ENCODE results near the gene NUDT19.
"Not testable (repeated sequence)": the region's sequence is repeated elsewhere in the genome, so short reads cannot be mapped to it uniquely, and the experiment has no call there.

NUDT19 gene

GRCh38 chr19:32674153-32674930, 17.3 kb upstream of the NUDT19 start:
- DNase-seq: peak in 1 of 42 donors; percentile 18
- intact Hi-C loops (cut with DNase I): no loop called here

DNA sequence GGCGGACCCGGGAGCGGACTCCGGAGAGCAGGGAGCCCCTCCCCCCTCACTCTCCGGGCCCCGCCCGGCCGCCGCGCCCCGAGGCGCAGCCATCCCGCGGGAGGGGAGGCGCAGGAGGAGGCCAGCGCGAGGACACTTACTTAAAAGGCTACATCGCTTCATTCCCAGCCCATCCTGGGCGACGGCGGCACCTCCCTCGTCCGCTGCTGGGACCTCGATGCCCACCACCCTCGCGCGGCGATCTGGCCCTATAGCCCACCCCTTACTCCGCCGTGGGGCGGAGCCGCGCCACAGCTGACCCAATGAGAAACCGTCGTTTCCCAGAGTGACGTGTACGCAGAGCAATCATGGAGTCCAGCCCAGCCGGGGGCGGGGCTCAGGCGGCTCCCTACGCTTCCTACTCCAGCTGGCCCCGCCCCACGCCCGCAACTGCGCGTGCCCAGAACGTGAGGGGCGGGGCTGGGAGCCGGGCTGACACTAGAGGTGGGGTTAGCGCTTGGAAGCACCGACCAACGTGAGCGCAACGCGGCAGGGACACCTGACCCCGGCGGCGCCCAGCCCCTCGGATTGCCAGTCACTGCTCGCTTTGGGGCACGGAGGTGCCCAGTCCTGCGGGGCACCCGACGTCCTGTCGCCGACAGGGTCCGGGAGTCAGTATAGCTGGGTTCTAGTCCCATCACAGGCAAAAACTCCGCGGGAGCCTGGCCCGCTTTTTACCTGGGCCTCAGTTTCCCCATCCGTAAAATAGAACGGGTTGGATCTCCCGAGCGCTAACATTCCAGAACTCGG, 16.5 kb upstream of the NUDT19 start, which contains the start of gene ANKRD27:
Gene ANKRD27 (minus strand): TSS at position 250 of the 789 bp plus-strand sequence. CDS start 16,165 bp downstream, outside the sequence.
- DNase-seq: peak; percentile 95 to 99 (median 98)
- intact Hi-C loops (cut with DNase I): no loop called here

DNA sequence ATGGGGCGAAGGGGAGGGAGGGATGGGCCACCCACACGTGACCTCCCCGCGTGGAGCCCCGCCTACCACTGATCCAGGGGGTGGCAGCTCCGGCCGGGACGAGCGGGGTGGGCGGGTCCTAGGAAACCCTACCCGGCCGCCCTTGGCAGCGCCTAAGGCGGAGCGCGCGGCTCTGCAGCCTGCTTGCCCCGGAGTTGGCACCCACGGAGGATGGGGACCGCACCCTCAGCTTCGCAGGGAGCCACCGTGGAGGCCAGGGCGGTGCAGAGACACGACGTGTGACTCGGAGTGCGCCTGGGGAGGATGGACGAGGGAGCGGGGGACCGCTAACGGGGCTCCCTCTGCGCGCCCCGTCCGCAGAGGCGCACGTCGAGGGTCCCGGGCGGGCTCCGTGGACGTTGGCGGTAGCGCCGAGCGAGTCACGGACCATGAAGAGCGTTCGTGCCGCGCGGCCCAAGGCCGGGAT, 15.9 kb upstream of the NUDT19 start, which contains the start of gene RGS9BP:
Gene RGS9BP (plus strand): TSS at position 129 of the 466 bp plus-strand sequence. CDS start 416 bp downstream, outside the sequence.
- peak; percentile 57 to 91 (median 79) for DNase-seq
- intact Hi-C loops (cut with DNase I): no loop called here

DNA sequence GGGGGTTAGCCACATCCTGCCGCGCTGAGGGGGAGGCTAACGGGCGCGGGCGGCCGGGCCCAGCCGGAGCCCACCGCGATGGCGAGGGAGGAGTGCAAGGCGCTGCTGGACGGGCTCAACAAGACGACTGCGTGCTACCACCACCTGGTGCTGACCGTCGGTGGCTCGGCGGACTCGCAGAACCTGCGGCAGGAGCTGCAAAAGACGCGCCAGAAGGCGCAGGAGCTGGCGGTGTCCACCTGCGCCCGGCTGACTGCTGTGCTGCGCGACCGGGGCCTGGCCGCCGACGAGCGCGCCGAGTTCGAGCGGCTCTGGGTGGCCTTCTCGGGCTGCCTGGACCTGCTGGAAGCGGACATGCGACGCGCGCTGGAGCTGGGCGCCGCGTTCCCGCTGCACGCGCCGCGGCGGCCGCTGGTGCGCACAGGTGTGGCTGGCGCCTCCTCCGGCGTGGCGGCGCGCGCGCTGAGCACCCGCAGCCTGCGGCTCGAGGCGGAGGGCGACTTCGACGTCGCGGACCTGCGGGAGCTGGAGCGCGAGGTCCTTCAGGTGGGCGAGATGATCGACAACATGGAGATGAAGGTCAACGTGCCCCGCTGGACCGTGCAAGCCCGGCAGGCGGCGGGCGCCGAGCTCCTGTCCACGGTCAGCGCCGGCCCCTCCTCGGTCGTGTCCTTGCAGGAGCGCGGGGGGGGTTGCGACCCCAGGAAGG, 15.3 kb upstream of the NUDT19 start:
- peak in 3 of 42 donors; percentile 9 to 45 (median 34) for DNase-seq
- intact Hi-C loops (cut with DNase I): no loop called here

DNA sequence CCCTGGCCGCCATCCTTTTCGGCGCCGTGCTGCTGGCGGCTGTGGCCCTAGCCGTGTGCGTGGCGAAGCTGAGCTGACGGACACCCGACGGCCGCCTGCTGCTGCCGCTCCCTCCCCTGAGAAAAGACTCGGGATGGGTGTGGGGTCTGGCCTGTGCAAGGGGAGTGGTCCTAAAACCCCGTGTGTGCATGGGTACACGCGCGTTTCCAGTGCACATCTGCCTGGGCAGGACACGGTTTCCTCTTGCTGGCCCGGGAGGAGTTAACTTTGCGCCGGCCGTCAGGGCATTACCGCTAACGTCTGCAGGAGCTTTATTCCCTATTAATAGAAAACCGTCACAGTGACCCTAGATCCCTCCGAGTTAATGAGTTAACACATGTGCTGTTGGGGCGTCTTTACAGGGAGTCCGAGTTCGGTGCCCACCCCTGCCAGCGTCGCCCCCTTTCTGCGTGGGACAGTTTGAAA, 14.7 kb upstream of the NUDT19 start:
- no peak for DNase-seq
- intact Hi-C loops (cut with DNase I): no loop called here

GRCh38 chr19:32677657-32678056, 14.0 kb upstream of the NUDT19 start:
- intact Hi-C loops (cut with DNase I): no loop called here
- DNase-seq: no peak

DNA sequence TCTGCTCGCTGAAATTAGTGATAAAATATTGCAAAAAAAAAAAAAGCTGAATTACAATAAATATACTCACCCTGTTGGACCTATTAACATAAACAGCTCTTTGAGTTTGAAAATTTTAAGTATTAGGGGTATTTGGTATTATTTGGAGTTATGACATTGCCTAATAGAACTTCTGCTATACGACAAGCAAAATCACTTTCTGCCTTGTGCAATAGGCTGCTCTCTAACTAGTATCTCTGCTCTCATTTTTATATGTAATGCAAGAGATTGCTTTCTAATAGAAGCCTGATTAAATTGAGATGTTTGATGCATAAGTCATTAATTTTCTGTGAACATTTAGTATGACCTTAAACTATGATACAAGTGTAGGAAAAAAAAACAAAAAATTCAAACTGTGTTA, 10.6 kb upstream of the NUDT19 start:
- intact Hi-C loops (cut with DNase I): no loop called here
- DNase-seq: no peak

GRCh38 chr19:32682317-32682716, 9.3 kb upstream of the NUDT19 start:
- no peak for DNase-seq
- intact Hi-C loops (cut with DNase I): no loop called here

DNA sequence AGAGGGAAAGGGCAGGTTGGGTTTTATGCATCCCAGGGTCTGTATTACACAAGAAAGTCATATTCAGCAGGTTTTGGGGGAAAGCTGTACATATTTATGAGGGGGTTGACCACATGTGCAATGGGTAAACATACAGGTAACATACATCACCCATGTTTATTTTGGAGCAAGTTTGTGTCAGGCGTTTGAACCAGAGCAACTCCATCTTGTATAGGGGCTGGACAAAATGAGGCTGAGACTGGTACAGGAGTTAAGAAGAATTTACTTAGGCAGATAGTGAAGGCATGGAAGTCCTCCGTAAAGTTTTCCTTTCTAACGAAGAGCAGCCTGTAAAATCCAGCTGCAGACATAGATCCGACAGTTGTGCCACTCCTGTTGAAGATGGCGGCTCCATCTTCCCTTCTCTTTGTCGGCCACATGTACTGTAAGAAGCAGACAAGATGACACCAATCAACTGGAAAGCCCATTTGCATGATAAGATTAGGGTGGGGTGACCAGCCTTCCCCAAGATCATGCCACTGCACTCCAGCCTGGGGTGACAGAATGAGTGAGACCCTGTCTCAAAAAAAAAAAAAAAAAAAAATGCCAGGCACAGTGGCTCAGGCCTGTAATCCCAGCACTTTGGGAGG, 4.7 kb upstream of the NUDT19 start:
- DNase-seq: no peak
- intact Hi-C loops (cut with DNase I): no loop called here

GRCh38 chr19:32687681-32688080, 3.9 kb upstream of the NUDT19 start:
- intact Hi-C loops (cut with DNase I): no loop called here
- no peak for DNase-seq

- intact Hi-C loops (cut with DNase I): no loop called here
- peak in 1 of 42 donors; percentile 13 for DNase-seq
Measured at GRCh38 chr19:32688311-32688710, 3.3 kb upstream of the NUDT19 start.

DNA sequence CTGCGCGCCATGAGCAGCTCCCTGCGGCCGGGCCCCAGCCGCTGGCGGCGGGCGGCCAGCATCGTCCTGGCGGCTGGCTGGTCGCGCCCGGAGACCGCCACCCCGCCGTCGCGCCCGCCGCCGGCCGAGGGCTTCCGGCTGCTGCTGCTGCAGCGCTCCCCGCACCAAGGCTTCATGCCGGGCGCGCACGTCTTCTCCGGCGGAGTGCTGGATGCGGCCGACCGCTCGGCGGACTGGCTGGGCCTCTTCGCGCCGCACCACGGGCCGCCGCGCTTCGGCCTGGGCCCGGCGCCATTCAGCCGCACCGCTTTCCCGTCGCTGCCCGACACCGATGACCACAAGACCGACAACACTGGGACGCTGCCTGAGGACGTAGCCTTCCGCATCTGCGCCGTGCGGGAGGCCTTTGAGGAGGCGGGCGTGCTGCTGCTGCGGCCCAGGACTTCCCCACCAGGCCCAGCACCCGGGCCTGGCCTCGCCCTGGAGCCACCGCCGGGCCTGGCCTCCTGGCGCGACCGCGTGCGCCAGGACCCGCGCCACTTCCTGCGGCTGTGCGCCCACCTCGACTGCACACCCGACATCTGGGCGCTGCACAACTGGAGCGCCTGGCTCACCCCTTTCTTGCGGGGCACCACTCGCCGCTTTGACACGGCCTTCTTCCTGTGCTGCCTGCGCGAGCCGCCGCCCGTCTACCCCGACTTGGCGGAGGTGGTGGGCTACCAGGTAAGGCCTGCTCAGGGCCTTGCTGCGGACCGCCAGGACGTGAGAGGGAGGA, 518 bp downstream of the NUDT19 start:
- intact Hi-C loops (cut with DNase I): no loop called here
- peak in 41 of 42 donors; percentile 21 to 80 (median 65) for DNase-seq

DNA sequence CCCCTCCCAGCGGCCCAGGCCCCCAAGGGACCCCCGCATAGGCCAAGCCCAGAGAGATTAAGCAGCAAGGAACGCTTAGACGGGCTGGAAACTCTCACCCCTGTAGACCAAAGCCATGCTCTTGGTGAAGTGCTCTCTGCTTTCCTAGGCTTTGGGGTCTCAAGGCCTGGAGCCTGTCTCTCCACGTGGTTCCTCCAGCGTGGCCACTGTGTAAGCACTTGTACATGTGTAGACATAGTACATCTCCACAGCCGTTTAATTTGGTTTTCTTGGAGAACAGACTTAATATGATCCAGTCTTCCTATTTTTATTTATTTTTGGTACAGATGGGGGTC, 1.1 kb downstream of the NUDT19 start:
- no peak for DNase-seq
- intact Hi-C loops (cut with DNase I): no loop called here

DNA sequence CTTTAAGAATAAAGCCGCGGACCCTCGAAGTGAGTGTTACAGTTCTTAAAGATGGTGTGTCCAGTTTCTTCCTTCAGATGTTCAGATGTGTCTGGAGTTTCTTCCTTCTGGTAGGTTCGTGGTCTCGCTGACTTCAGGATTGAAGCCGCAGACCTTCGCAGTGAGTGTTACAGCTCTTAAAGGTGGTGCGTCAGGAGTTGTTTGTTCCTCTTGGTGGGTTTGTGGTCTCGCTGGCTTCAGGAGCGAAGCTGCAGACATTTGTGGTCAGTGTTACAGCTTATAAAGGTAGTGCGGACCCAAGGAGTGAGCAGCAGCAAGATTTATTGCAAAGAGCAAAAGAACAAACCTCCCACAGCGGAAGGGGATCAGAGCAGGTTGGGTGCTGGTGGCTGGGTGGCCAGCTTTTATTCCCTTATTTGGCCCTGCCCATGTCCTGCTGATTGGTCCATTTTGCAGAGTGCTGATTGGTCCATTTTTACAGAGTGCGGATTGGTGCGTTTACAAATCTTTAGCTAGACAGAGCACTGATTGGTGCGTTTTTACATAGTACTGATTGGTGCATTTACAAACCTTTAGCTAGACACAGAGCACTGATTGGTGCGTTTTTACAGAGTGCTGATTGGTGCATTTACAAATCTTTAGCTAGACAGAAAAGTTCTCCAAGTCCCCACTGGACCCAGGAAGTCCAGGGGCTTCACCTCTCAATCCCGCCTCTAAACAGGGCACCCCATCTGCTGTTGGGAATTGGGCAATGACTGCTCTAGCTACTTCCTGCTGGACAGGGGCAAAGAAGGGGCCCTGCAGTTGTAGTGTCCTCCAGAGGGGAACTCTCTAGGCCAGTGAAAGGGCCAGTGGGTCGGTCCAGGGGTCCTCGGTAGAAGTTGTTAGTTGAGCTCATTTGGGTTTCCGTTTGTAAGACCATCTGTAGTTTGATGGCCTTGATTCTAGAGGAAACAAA, 1.8 kb downstream of the NUDT19 start:
- intact Hi-C loops (cut with DNase I); DNase-seq: not testable (repeated sequence)

- intact Hi-C loops (cut with DNase I); DNase-seq: not testable (repeated sequence)
Measured at GRCh38 chr19:32694316-32694715, 2.7 kb downstream of the NUDT19 start.

- intact Hi-C loops (cut with DNase I); DNase-seq: not testable (repeated sequence)
Measured at GRCh38 chr19:32694851-32695250, 3.2 kb downstream of the NUDT19 start.

DNA sequence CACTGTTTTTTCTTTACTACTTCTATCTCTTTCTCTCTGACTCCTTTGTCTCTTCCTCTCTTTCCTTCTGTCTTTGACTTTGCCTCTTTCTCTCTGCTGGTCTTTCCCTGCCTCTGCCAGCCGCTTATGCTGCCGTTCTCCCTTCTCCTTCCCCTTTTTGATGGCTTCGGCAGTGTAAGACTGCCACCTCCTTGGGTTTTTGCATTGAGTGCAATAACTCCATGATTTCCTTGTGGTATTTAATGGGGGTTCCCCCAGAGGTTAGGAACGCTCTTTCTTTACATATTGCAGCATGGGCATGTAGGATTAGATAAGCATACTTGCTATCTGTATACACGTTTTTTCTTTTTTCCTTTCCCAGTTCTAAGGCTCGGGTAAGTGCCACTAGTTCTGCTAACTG, 3.9 kb downstream of the NUDT19 start:
- DNase-seq; intact Hi-C loops (cut with DNase I): not testable (repeated sequence)

Measured in head of caudate nucleus (tissue), 42 donors.